Measurements from ENCODE around the gene CLMP. TPM values are rescaled to one million over a fixed set of nuclear protein-coding genes. Genes with fewer than 3 reads are reported as not detected.

The CLMP gene
- total and polyA plus RNA-seq, 9 of the 15 experiments (the other 6 are each of a cell fraction or from before 2014, with no cell fraction given), result 0.02 to 0.15 (median 0.03) TPM; not detected in 6

DNA sequence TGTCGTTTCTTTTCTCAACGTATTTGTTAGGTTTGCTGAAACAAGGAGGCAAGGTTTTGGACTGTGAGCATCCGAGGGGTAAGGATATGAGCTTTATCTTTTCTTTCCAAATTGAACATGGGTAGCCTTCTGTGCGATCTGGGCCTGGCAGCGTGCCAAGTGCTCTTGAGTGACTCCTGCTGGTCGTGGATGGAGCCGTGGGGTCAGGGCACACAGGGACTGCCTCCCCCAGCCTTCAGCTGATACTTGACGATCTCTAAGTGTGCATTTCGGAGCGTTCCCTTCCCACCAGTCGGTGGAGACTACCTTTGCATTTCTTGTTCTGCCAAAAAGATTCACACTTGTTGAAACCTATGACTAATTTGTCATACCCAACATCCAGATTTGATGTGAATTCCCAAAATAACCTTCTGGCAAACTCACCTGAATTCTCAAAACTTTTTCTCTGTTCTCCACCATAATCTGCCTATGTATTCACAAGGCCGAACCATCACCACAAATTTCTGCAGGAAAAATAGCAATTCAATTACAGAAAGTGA, 40.1 kb upstream of the CLMP start (continued):
- TF ChIP-seq ZNF407 (IDR thresholded peaks at IDR 0.05; ENCODE audit: low read depth), result no peak
- no peak for TF ChIP-seq POLR2H (tag; IDR thresholded peaks at IDR 0.05; ENCODE audit: low read depth)
- TF ChIP-seq TRIM24 (IDR thresholded peaks at IDR 0.05), result peak in 1 of 2 experiments; percentile 36; a peak in 1 of 4 replicates
- no peak for TF ChIP-seq MAFK (IDR thresholded peaks at IDR 0.05; ENCODE audit: low read length)
- no peak for TF ChIP-seq HOXB6 (CRISPR knock-in tag; IDR thresholded peaks at IDR 0.05; ENCODE audit: borderline replicate concordance)
- no peak for TF ChIP-seq RFX7 (CRISPR knock-in tag; IDR thresholded peaks at IDR 0.05)
- TF ChIP-seq RBM39 (optimal IDR thresholded peaks at IDR 0.05; ENCODE audit: low read depth, low read length), result no peak
- no peak for TF ChIP-seq NCOA6 (IDR thresholded peaks at IDR 0.05)
- TF ChIP-seq, protein P1, sequence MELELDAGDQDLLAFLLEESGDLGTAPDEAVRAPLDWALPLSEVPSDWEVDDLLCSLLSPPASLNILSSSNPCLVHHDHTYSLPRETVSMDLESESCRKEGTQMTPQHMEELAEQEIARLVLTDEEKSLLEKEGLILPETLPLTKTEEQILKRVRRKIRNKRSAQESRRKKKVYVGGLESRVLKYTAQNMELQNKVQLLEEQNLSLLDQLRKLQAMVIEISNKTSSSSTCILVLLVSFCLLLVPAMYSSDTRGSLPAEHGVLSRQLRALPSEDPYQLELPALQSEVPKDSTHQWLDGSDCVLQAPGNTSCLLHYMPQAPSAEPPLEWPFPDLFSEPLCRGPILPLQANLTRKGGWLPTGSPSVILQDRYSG (tag; conservative IDR thresholded peaks at IDR 0.05; ENCODE audit: low read depth), result no peak
- TF ChIP-seq IRF2 (CRISPR knock-in tag; IDR thresholded peaks at IDR 0.05), result no peak
- TF ChIP-seq BRD9 (IDR thresholded peaks at IDR 0.05; ENCODE audit: low read depth, partially characterized antibody), result no peak
- no peak for TF ChIP-seq ZC3H4 (CRISPR knock-in tag; IDR thresholded peaks at IDR 0.05; ENCODE audit: borderline replicate concordance)
- TF ChIP-seq, protein P2, sequence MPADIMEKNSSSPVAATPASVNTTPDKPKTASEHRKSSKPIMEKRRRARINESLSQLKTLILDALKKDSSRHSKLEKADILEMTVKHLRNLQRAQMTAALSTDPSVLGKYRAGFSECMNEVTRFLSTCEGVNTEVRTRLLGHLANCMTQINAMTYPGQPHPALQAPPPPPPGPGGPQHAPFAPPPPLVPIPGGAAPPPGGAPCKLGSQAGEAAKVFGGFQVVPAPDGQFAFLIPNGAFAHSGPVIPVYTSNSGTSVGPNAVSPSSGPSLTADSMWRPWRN (IDR thresholded peaks at IDR 0.05; ENCODE audit: low read depth), result no peak
- TF ChIP-seq SNIP1 (IDR thresholded peaks at IDR 0.05; ENCODE audit: low read depth), result no peak
- peak; percentile 32; the same call in 1 of the 2 replicates for TF ChIP-seq TFAP4 (CRISPR knock-in tag; IDR thresholded peaks at IDR 0.05; ENCODE audit: borderline replicate concordance)
- TF ChIP-seq, protein P3, sequence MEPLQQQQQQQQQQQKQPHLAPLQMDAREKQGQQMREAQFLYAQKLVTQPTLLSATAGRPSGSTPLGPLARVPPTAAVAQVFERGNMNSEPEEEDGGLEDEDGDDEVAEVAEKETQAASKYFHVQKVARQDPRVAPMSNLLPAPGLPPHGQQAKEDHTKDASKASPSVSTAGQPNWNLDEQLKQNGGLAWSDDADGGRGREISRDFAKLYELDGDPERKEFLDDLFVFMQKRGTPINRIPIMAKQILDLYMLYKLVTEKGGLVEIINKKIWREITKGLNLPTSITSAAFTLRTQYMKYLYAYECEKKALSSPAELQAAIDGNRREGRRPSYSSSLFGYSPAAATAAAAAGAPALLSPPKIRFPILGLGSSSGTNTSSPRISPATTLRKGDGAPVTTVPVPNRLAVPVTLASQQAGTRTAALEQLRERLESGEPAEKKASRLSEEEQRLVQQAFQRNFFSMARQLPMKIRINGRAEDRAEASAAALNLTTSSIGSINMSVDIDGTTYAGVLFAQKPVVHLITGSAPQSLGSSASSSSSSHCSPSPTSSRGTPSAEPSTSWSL (CRISPR knock-in tag; IDR thresholded peaks at IDR 0.05; ENCODE audit: borderline replicate concordance), result no peak

Data from K562 (cell line).